IMR-90 (cell line): ENCODE data around the gene CLEC1A. TPM values are rescaled to one million over a fixed set of nuclear protein-coding genes. Genes with fewer than 3 reads are reported as not detected.
A peak's percentile ranks its signal among the peaks of the same experiment; 100 is the strongest.

Experiments
- ATAC-seq: fragments of 200-7000 bp; cut with Tn5 transposase; 2 replicates; pipeline ENCODE4 v1.9.1; 2020; ENCODE audit warnings: low read depth, mild to moderate bottlenecking, moderate library complexity
- BruUV-seq: library from RNA; stranded (reverse); fragments of 400-500 nt; replicated peaks from 2 replicates; lab custom pipeline; 2021; lab: Mats Ljungman, UMichigan
- CTCF ChIA-PET: fragments of 300-600 bp; formaldehyde crosslinking; extraction: SDS; loops from one replicate; lab custom pipeline; 2021; ENCODE audit warnings: antibody characterized with exemption; lab: Yijun Ruan, JAX
- POLR2A ChIA-PET: fragments of 300-600 bp; sonication (Branson Sonifier 250); formaldehyde crosslinking; loops from one replicate; lab custom pipeline; 2022; ENCODE audit warnings: antibody characterized with exemption; ENCODE audit not compliant: unreplicated experiment; lab: Charles Lee
- DNase-seq: peaks from one replicate; pipeline ENCODE4 v3.0.0; 2013
- H2AFZ ChIP-seq: replicated peaks from 2 replicates; pipeline ENCODE3; 2013; ENCODE audit warnings: low read length, mild to moderate bottlenecking; ENCODE audit not compliant: poor library complexity
- H2AK5ac ChIP-seq: 2 replicates; pipeline ENCODE4 v1.6.1; 2013; ENCODE audit warnings: low read depth, low read length, inconsistent platforms
- H2AK9ac ChIP-seq: replicated peaks from 2 replicates; pipeline ENCODE3; 2013; ENCODE audit warnings: mild to moderate bottlenecking, low read depth, low read length, moderate library complexity; ENCODE audit not compliant: poor library complexity
- H2BK120ac ChIP-seq: 2 replicates; pipeline ENCODE4 v1.6.1; 2013; ENCODE audit warnings: low read depth, low read length, inconsistent platforms
- H2BK15ac ChIP-seq: 3 replicates; pipeline ENCODE4 v1.6.1; 2013; ENCODE audit warnings: low read depth, low read length, inconsistent platforms
- H2BK20ac ChIP-seq: 2 replicates; pipeline ENCODE4 v1.6.1; 2013; ENCODE audit warnings: low read depth, mild to moderate bottlenecking, inconsistent platforms, low read length, moderate library complexity
- H2BK5ac ChIP-seq: 2 replicates; pipeline ENCODE4 v1.6.1; 2013; ENCODE audit warnings: mild to moderate bottlenecking, low read depth, low read length, inconsistent platforms; ENCODE audit not compliant: poor library complexity, severe bottlenecking
- H3K14ac ChIP-seq: replicated peaks from 2 replicates; pipeline ENCODE4 v1.6.1; 2013; ENCODE audit warnings: low read depth, low read length, inconsistent platforms
- H3K18ac ChIP-seq: 2 replicates; pipeline ENCODE4 v1.6.1; 2013; ENCODE audit warnings: low read depth, low read length, control low read depth
- H3K23ac ChIP-seq: 2 replicates; pipeline ENCODE4 v1.6.1; 2013; ENCODE audit warnings: low read depth, low read length, inconsistent platforms
- H3K27ac ChIP-seq: 2 replicates; pipeline ENCODE4 v1.5.1; 2013; ENCODE audit warnings: mild to moderate bottlenecking, control low read depth, low read length; ENCODE audit not compliant: insufficient read depth
- H3K27me3 ChIP-seq: 2 replicates; pipeline ENCODE4 v1.6.1; 2013; ENCODE audit warnings: low read length; ENCODE audit not compliant: control insufficient read depth, insufficient read depth
- H3K36me3 ChIP-seq: 2 replicates; pipeline ENCODE4 v1.6.1; 2013; ENCODE audit warnings: low read length, mixed read lengths; ENCODE audit not compliant: control insufficient read depth, insufficient read depth
- H3K4ac ChIP-seq: 2 replicates; pipeline ENCODE4 v1.6.1; 2013; ENCODE audit warnings: low read depth, low read length, inconsistent platforms
- H3K4me1 ChIP-seq: 2 replicates; pipeline ENCODE4 v1.6.1; 2013; ENCODE audit warnings: low read length, mixed read lengths; ENCODE audit not compliant: control insufficient read depth, insufficient read depth
- H3K4me2 ChIP-seq: 2 replicates; pipeline ENCODE4 v1.6.1; 2013; ENCODE audit warnings: low read depth, mild to moderate bottlenecking, control low read depth, low read length, moderate library complexity
- H3K4me3 ChIP-seq: 2 replicates; pipeline ENCODE4 v1.5.1; 2013; ENCODE audit warnings: low read depth, mild to moderate bottlenecking, control low read depth, low read length, moderate library complexity; ENCODE audit not compliant: insufficient read depth
- H3K56ac ChIP-seq: 2 replicates; pipeline ENCODE4 v1.6.1; 2013; ENCODE audit warnings: low read length, inconsistent platforms; ENCODE audit not compliant: insufficient read depth; ENCODE audit errors: extremely low read depth
- H3K79me1 ChIP-seq, 2 experiments: 2 replicates each; pipeline ENCODE4 v1.6.1; 2013; ENCODE audit warnings: low read length in 2 of 2, inconsistent platforms in 1 of 2, low read depth in 1 of 2
- H3K9ac ChIP-seq: 2 replicates; pipeline ENCODE4 v1.6.1; 2013; ENCODE audit warnings: low read depth, low read length, control low read depth
- H3K9me1 ChIP-seq: 2 replicates; pipeline ENCODE4 v1.6.1; 2013; ENCODE audit warnings: low read length, inconsistent platforms; ENCODE audit not compliant: insufficient read depth
- H3K9me3 ChIP-seq: 2 replicates; pipeline ENCODE4 v1.6.1; 2013; ENCODE audit warnings: low read length; ENCODE audit not compliant: control insufficient read depth, insufficient read depth
- H4K20me1 ChIP-seq: 2 replicates; pipeline ENCODE4 v1.6.1; 2013; ENCODE audit warnings: low read length, inconsistent platforms; ENCODE audit not compliant: insufficient read depth
- H4K5ac ChIP-seq: 2 replicates; pipeline ENCODE4 v1.6.1; 2013; ENCODE audit warnings: mild to moderate bottlenecking, low read depth, low read length, control low read depth
- H4K8ac ChIP-seq, 2 experiments: 2 replicates each; pipeline ENCODE4 v1.6.1; 2013; ENCODE audit warnings: low read depth in 2 of 2, low read length in 2 of 2, control low read depth in 1 of 2, inconsistent platforms in 1 of 2
- H4K91ac ChIP-seq: 2 replicates; pipeline ENCODE4 v1.6.1; 2013; ENCODE audit warnings: low read depth, low read length, inconsistent platforms; ENCODE audit not compliant: insufficient read depth
- BHLHE40 ChIP-seq: fragments of 150-350 bp; IDR thresholded peaks from 2 replicates; pipeline ENCODE4 v1.6.1; 2016; ENCODE audit warnings: mild to moderate bottlenecking, low read depth, low read length
- CEBPB ChIP-seq: IDR thresholded peaks from 2 replicates; pipeline ENCODE4 v1.6.1; 2012; ENCODE audit warnings: low read depth, low read length, improper control_type of control experiment
- CHD1 ChIP-seq: IDR thresholded peaks from 2 replicates; pipeline ENCODE4 v1.6.1; 2012; ENCODE audit warnings: low read depth, low read length, improper control_type of control experiment
- FOS ChIP-seq: fragments of 150-350 bp; IDR thresholded peaks from 2 replicates; pipeline ENCODE4 v1.6.1; 2016; ENCODE audit warnings: low read depth, low read length
- MAFK ChIP-seq: IDR thresholded peaks from 2 replicates; pipeline ENCODE4 v1.6.1; 2012; ENCODE audit warnings: low read depth, low read length, improper control_type of control experiment
- MAZ ChIP-seq: IDR thresholded peaks from 2 replicates; pipeline ENCODE4 v1.6.1; 2012; ENCODE audit warnings: low read depth, mild to moderate bottlenecking, low read length, improper control_type of control experiment, moderate library complexity, borderline replicate concordance
- MXI1 ChIP-seq: IDR thresholded peaks from 2 replicates; pipeline ENCODE4 v1.6.1; 2012; ENCODE audit warnings: low read depth, mild to moderate bottlenecking, low read length, moderate library complexity, borderline replicate concordance
- NFE2L2 ChIP-seq: fragments of 150-350 bp; IDR thresholded peaks from 2 replicates; pipeline ENCODE4 v1.6.1; 2016; ENCODE audit warnings: low read depth, mild to moderate bottlenecking, low read length
- RAD21 ChIP-seq: IDR thresholded peaks from 2 replicates; pipeline ENCODE4 v1.6.1; 2012; ENCODE audit warnings: low read length, improper control_type of control experiment
- RCOR1 ChIP-seq: IDR thresholded peaks from 2 replicates; pipeline ENCODE4 v1.6.1; 2012; ENCODE audit warnings: mild to moderate bottlenecking, low read length, improper control_type of control experiment; ENCODE audit not compliant: insufficient replicate concordance
- RFX5 ChIP-seq: IDR thresholded peaks from 2 replicates; pipeline ENCODE4 v1.8.0; 2012; ENCODE audit warnings: low read depth, mild to moderate bottlenecking, low read length, moderate library complexity
- WGBS, 2 experiments: methylation state at CpG; one replicate each; pipeline versions ENCODE4 v1.1.5 to v1.1.7; 2013; ENCODE audit warnings: missing lambda C conversion rate in 2 of 2; ENCODE audit not compliant: insufficient read length in 1 of 2; ENCODE audit errors: extremely low coverage in 2 of 2; 5-methylcytosine and 5-hydroxymethylcytosine counted together
- dilution Hi-C: fragments of 300-500 bp; cut with HindIII; formaldehyde crosslinking; loops from one replicate; pipeline ENCODE4 v1.14.3; 2018; ENCODE audit warnings: low sequenced_read_pairs; ENCODE audit not compliant: unreplicated experiment
- in situ Hi-C: fragments of 300-500 bp; cut with MboI; formaldehyde crosslinking; loops from 3 replicates; pipeline ENCODE4 v1.14.3; 2019; ENCODE audit warnings: low sequenced_read_pairs, inconsistent platforms, mixed read lengths
- intact Hi-C: fragments of 100-400 bp; cut with micrococcal nuclease; formaldehyde crosslinking; loops from 2 replicates; pipeline ENCODE4 v1.10.0; 2022
- polyA plus RNA-seq, 3 experiments: library from polyadenylated mRNA; depleted of rRNA; stranded (reverse); fragments of >200 nt; gene quantifications; 2 replicates each; pipeline ENCODE4 v1.2.3, GENCODE V29; 2012; ENCODE audit warnings: low replicate concordance in 1 of 3
- total RNA-seq: library from RNA; depleted of rRNA; stranded (reverse); fragments of >200 nt; gene quantifications from 2 replicates; pipeline ENCODE4 v1.2.3, GENCODE V29; 2012

CLEC1A gene
- total and polyA plus RNA-seq, 2 of the 4 experiments (the other 2 are of a cell fraction), result not detected

- H2BK20ac ChIP-seq, result no peak overlapping the region
- no peak overlapping the region for H4K5ac ChIP-seq
- WGBS, 2 experiments, result no CpG with 5 or more reads among the region's 1 CpG
- peak overlapping the region; percentile 40; the same call in 1 of the 2 replicates for H2BK120ac ChIP-seq
- CTCF ChIA-PET, result interaction anchor here (0.6 kb wide), 1 partner anchor 116 kb away, joined by 4 read pairs; no protein-coding TSS in a partner anchor
- no peaks in the 10 kb centered on the region for H4K20me1 ChIP-seq
- no peak overlapping the region for H2BK5ac ChIP-seq
- H3K4me1 ChIP-seq, result no peaks in the 10 kb centered on the region
- no TSS peak for BruUV-seq
- H3K27ac ChIP-seq, result no peak overlapping the region
- dilution Hi-C loops, result no loop called here
- no peak overlapping the region for H3K9ac ChIP-seq
- H3K4me2 ChIP-seq, result peak overlapping the region; percentile 58; the same call in 1 of the 2 replicates
- no peaks in the 10 kb centered on the region for H3K9me1 ChIP-seq
- ATAC-seq, result peak; percentile 76
- no peak overlapping the region for H3K4me3 ChIP-seq
- no peak overlapping the region for H2BK15ac ChIP-seq
- no peak overlapping the region; a peak in 1 of 4 replicates for H4K8ac ChIP-seq
- in situ Hi-C loops, result no loop called here
- no peak overlapping the region for H2AK5ac ChIP-seq
- no peak overlapping the region for H2AFZ ChIP-seq
- no peak overlapping the region for H3K56ac ChIP-seq
- no peak overlapping the region for H3K23ac ChIP-seq
- no peak overlapping the region for H3K14ac ChIP-seq
- no peaks in the 10 kb centered on the region for H3K36me3 ChIP-seq
- peak; percentile 43 for DNase-seq
- POLR2A ChIA-PET, result no interaction called here
- intact Hi-C loops, result loop anchor here (2.0 kb wide), 1 partner anchor 18 kb away; the partner anchor contains the start of gene CLEC7A
- H2AK9ac ChIP-seq, result no peak overlapping the region
- H3K4ac ChIP-seq, result no peak overlapping the region
- TF ChIP-seq CHD1 (no peak), RAD21 (no peak), CEBPB (no peak), RCOR1 (no peak), MXI1 (no peak), NFE2L2 (no peak), RFX5 (no peak), FOS (no peak), MAZ (no peak), BHLHE40 (no peak), MAFK (no peak)
- H4K91ac ChIP-seq, result no peak overlapping the region
- H3K79me1 ChIP-seq, result no peaks in the 10 kb centered on the region
- H3K18ac ChIP-seq, result no peak overlapping the region
- H3K27me3 ChIP-seq, result no peaks in the 10 kb centered on the region
- H3K9me3 ChIP-seq, result peaks cover 3% of the 10 kb centered on the region
Measured at GRCh38 chr12:10113075-10113474, 14.3 kb upstream of the CLEC1A start.
